ENCODE data around the gene ACP4.

DNA sequence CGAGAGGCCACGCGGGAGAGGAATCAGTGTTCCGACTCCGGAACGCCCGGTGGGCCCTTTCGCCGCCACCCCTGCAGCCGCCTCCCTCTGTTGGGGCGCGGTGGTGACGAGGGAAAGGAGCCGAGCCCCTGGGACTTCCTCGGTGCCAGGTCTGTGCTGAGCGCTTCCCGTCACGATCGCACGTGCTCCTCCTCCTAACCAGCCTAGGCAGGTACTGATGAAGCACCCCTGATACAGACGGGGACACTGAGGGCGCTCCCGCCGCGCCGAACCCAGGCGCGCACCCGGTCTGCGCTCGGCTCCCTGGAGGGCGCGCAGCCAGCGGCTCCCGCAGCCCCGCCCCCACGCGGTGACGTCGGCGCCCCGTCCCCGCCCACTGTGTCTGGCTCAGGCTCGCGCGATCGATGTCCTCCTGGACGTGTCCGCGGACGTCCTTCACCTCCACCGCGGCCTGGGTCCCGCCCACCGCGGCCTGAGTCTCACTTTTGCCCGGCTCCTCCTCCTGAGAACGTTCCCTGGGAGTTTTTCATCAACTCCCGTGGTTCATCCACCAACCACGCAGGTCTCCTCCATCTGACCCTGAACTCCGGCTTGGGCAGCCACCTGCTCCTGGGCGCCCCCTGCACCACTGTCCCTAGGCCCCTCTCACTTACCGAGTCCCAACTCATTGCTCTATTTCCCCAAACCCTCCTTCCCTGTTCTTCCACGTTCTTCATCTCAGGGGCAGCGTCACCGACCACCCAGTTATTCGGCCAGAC lies 45.7 kb downstream of the ACP4 start:
- TF ChIP-seq EZH2 (IDR thresholded peaks at IDR 0.05; ENCODE audit: insufficient read depth, poor library complexity, severe bottlenecking) (no peak), EZH2phosphoT487 (IDR thresholded peaks at IDR 0.05; ENCODE audit: insufficient read depth, low read depth) (no peak)
